PC-3 (cell line): ENCODE results near the gene KRTAP20-2. TPM values are rescaled to one million over a fixed set of nuclear protein-coding genes. Genes with fewer than 3 reads are reported as not detected.

Source experiments
- ATAC-seq: fragments of 200-7000 bp; cut with Tn5 transposase; 2 replicates; pipeline ENCODE4 v1.9.1; 2020; ENCODE audit warnings: mild to moderate bottlenecking, moderate library complexity
- BruUV-seq: library from RNA; stranded (reverse); fragments of 400-500 nt; replicated peaks from 2 replicates; lab custom pipeline; 2021; lab: Mats Ljungman, UMichigan
- CTCF ChIA-PET: fragments of 300-600 bp; sonication (Branson Sonifier 250); formaldehyde crosslinking; loops from one replicate; lab custom pipeline; 2022; ENCODE audit warnings: antibody characterized with exemption; lab: Charles Lee
- POLR2A ChIA-PET: fragments of 300-600 bp; sonication (Branson Sonifier 250); formaldehyde crosslinking; loops from one replicate; lab custom pipeline; 2022; ENCODE audit warnings: antibody characterized with exemption; ENCODE audit not compliant: unreplicated experiment; lab: Charles Lee
- DNase-seq: peaks from one replicate; pipeline ENCODE4 v3.0.0-alpha.2; 2015
- H2AFZ ChIP-seq: fragments of 300-600 bp; sonication (generic); 2 replicates; pipeline ENCODE4 v1.6.0; 2016; ENCODE audit warnings: antibody characterized with exemption, low read length
- H3F3A ChIP-seq: fragments of 300-600 bp; sonication (generic); one replicate; pipeline ENCODE4 v1.6.0; 2017; ENCODE audit warnings: antibody characterized with exemption, low read length, control low read depth, mild to moderate bottlenecking; ENCODE audit not compliant: unreplicated experiment
- H3K27ac ChIP-seq: fragments of 300-600 bp; sonication (generic); 2 replicates; pipeline ENCODE4 v1.5.1; 2016; ENCODE audit warnings: mild to moderate bottlenecking, low read length
- H3K27me3 ChIP-seq: fragments of 300-600 bp; sonication (generic); 2 replicates; pipeline ENCODE4 v1.6.1; 2016; ENCODE audit warnings: low read length, mixed read lengths
- H3K36me3 ChIP-seq: fragments of 300-600 bp; sonication (generic); 2 replicates; pipeline ENCODE4 v1.6.1; 2016; ENCODE audit warnings: low read depth, mixed run types, low read length, mixed read lengths
- H3K4me1 ChIP-seq: fragments of 300-600 bp; sonication (generic); 2 replicates; pipeline ENCODE4 v1.5.1; 2016; ENCODE audit warnings: low read length; ENCODE audit not compliant: insufficient read depth
- H3K4me2 ChIP-seq: fragments of 300-600 bp; sonication (generic); 2 replicates; pipeline ENCODE4 v1.6.0; 2016; ENCODE audit warnings: low read length
- H3K4me3 ChIP-seq: fragments of 300-600 bp; sonication (generic); 2 replicates; pipeline ENCODE4 v1.5.1; 2016; ENCODE audit warnings: mild to moderate bottlenecking, low read length, mixed read lengths
- H3K79me2 ChIP-seq: fragments of 300-600 bp; sonication (generic); 2 replicates; pipeline ENCODE4 v1.6.1; 2017; ENCODE audit warnings: low read length, mixed read lengths
- H3K9ac ChIP-seq: fragments of 300-600 bp; sonication (generic); 2 replicates; pipeline ENCODE4 v1.6.0; 2016; ENCODE audit warnings: mild to moderate bottlenecking, low read length
- H3K9me2 ChIP-seq: fragments of 300-600 bp; sonication (generic); replicated peaks from 2 replicates; pipeline ENCODE4 v1.6.1; 2016; ENCODE audit warnings: mixed run types, low read length, mixed read lengths
- H3K9me3 ChIP-seq: fragments of 300-600 bp; sonication (generic); 2 replicates; pipeline ENCODE4 v1.6.1; 2016; ENCODE audit warnings: low read length, mixed read lengths
- H4K20me1 ChIP-seq: fragments of 300-600 bp; sonication (generic); 2 replicates; pipeline ENCODE4 v1.6.1; 2016; ENCODE audit warnings: low read length, mixed read lengths
- CTCF ChIP-seq: fragments of 300-600 bp; sonication (generic); conservative IDR thresholded peaks from 2 replicates; pipeline ENCODE4 v1.5.1; 2017; ENCODE audit warnings: antibody characterized with exemption, low read depth, mild to moderate bottlenecking, low read length
- EZH2 ChIP-seq: fragments of 300-600 bp; sonication (generic); IDR thresholded peaks from one replicate; pipeline ENCODE4 v1.6.1; 2017; ENCODE audit warnings: antibody characterized with exemption, mild to moderate bottlenecking, low read length; ENCODE audit not compliant: unreplicated experiment
- EZH2phosphoT487 ChIP-seq: fragments of 300-600 bp; sonication (generic); IDR thresholded peaks from 2 replicates; pipeline ENCODE4 v1.6.1; 2018; ENCODE audit warnings: mild to moderate bottlenecking, antibody characterized with exemption, low read length, borderline replicate concordance
- intact Hi-C: fragments of 100-400 bp; cut with micrococcal nuclease; formaldehyde crosslinking; loops from 2 replicates; pipeline ENCODE4 v1.9.0; 2023
- total RNA-seq: library from RNA; depleted of rRNA; stranded (reverse); fragments of >200 nt; gene quantifications from 2 replicates; pipeline ENCODE4 v1.2.3, GENCODE V29; 2014

The KRTAP20-2 gene
- total RNA-seq, 1 experiment from 2014 or later: 0.51 TPM

GRCh38 chr21:30623362-30623761 is 11.6 kb upstream of the KRTAP20-2 start:
- Histone ChIP-seq H3K9me2 (no peaks in the 10 kb centered on the region), H3K4me1 (peaks cover 47% of the 10 kb centered on the region), H4K20me1 (no peaks in the 10 kb centered on the region), H3K27ac (no peak overlapping the region), H3K36me3 (no peaks in the 10 kb centered on the region), H2AFZ (no peak overlapping the region), H3K4me2 (no peak overlapping the region), H3K79me2 (no peaks in the 10 kb centered on the region), H3K27me3 (no peaks in the 10 kb centered on the region), H3F3A (peaks cover 4% of the 10 kb centered on the region), H3K4me3 (no peak overlapping the region), H3K9ac (no peak overlapping the region), H3K9me3 (no peaks in the 10 kb centered on the region)
- TF ChIP-seq EZH2phosphoT487: no peak
- TF ChIP-seq CTCF: no peak
- TF ChIP-seq EZH2: no peak
- intact Hi-C loops: no loop called here
- BruUV-seq: no TSS peak
- ChIA-PET CTCF (interaction anchor here (1.2 kb wide), 1 partner anchor 126 kb away, joined by 3 read pairs; no protein-coding TSS in a partner anchor), POLR2A (interaction anchor here (0.7 kb wide), 1 partner anchor 1655 kb away, joined by 22 read pairs; no protein-coding TSS in a partner anchor)
- DNase-seq (peak; percentile 12), ATAC-seq (no peak)

GRCh38 chr21:30625449-30626165 is 9.4 kb upstream of the KRTAP20-2 start:
- H3F3A ChIP-seq: no peaks in the 10 kb centered on the region
- peaks cover 28% of the 10 kb centered on the region for H3K4me1 ChIP-seq
- ATAC-seq: no peak
- H3K9me3 ChIP-seq: no peaks in the 10 kb centered on the region
- H3K27ac ChIP-seq: no peak overlapping the region
- no TSS peak for BruUV-seq
- H3K79me2 ChIP-seq: no peaks in the 10 kb centered on the region
- DNase-seq: no peak
- H2AFZ ChIP-seq: no peak overlapping the region
- H3K9me2 ChIP-seq: no peaks in the 10 kb centered on the region
- H4K20me1 ChIP-seq: no peaks in the 10 kb centered on the region
- H3K4me3 ChIP-seq: no peak overlapping the region
- CTCF ChIA-PET: no interaction called here
- no peak overlapping the region for H3K4me2 ChIP-seq
- TF ChIP-seq EZH2phosphoT487 (no peak), EZH2 (no peak), CTCF (no peak)
- POLR2A ChIA-PET: no interaction called here
- no peaks in the 10 kb centered on the region for H3K27me3 ChIP-seq
- intact Hi-C loops: no loop called here
- H3K36me3 ChIP-seq: no peaks in the 10 kb centered on the region
- H3K9ac ChIP-seq: no peak overlapping the region

- Histone ChIP-seq H3K36me3 (no peaks in the 10 kb centered on the region), H3K4me1 (0 out of 2 replicates have a peak, but pooled peaks cover 3% of the 10 kb centered on the region), H2AFZ (no peak overlapping the region), H3K9me2 (no peaks in the 10 kb centered on the region), H3F3A (no peaks in the 10 kb centered on the region), H3K4me2 (no peak overlapping the region), H3K27ac (no peak overlapping the region), H3K9ac (no peak overlapping the region), H3K4me3 (no peak overlapping the region), H4K20me1 (no peaks in the 10 kb centered on the region), H3K79me2 (no peaks in the 10 kb centered on the region), H3K27me3 (no peaks in the 10 kb centered on the region), H3K9me3 (no peaks in the 10 kb centered on the region)
- no peak for TF ChIP-seq EZH2
- no peak for TF ChIP-seq CTCF
- TF ChIP-seq EZH2phosphoT487: no peak
- DNase-seq: no peak
- no peak for ATAC-seq
- BruUV-seq: no TSS peak
- ChIA-PET CTCF (no interaction called here), POLR2A (no interaction called here)
- intact Hi-C loops: no loop called here
These were observed 6.9 kb upstream of the KRTAP20-2 start for GRCh38 chr21:30628109-30628508.
